Left lobe of liver (tissue), 2 donors: Measurements from ENCODE around the gene ESPN. TPM values are rescaled to one million over a fixed set of nuclear protein-coding genes. Genes with fewer than 3 reads are reported as not detected.

Experiments
- ATAC-seq: fragments of 200-7000 bp; cut with Tn5 transposase; one replicate; pipeline ENCODE4 v1.9.1; 2020; ENCODE audit warnings: mild to moderate bottlenecking, moderate library complexity
- DNase-seq: peaks from one replicate; pipeline ENCODE4 v3.0.0-alpha.2; 2020; ENCODE audit warnings: low spot score
- total RNA-seq: library from RNA; stranded (reverse); gene quantifications from one replicate; pipeline ENCODE4 v1.2.1, GENCODE V29; 2021
- donor health status: DM: no; HTN: no; CAD: no; lungs with moderate emphysema.
- donor health status: DM: no; HTN: yes; CAD: no.

The ESPN gene
- total RNA-seq, 1 donor from 2014 or later, result 172 TPM

DNA sequence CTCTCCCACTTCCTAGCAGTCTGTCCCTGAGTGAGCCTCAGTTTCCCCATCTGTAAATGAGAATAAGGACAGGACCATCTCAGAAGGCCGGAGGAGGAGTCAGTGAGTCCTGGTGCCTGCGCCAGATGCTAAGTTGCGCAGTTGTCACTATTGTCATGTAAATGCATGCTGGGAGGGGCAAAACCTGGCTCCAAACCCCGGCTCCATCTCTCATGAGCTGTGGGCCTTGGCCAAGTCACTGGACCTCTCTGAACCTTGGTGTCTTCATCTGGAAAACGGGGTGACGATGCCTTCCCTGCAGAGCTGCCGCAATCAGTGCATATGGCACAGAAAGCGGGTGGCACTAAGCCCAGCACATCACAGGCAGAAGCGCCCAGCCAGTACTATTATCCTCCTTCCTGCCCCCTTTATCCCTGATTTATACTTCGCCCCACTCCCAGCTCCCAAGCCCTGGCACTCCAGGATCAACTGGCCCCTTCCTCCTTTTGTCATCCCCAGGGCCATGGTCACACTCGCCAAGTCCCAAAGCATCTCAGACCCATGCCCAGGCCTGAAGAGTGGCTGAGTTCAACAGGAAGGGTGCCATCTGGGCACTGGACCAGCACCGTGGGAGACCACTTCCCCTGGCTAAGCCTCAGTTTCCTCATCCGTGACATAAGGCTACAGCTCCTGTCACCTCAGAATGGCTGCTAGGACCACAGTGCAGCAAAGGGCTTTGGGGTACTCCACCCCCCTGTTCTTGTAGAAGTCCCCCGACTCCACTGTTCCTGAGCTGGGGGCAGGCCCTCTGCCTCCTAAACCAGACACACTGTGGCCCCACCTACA is 71.2 kb downstream of the ESPN start:
- no peak for ATAC-seq
- no peak for DNase-seq

DNA sequence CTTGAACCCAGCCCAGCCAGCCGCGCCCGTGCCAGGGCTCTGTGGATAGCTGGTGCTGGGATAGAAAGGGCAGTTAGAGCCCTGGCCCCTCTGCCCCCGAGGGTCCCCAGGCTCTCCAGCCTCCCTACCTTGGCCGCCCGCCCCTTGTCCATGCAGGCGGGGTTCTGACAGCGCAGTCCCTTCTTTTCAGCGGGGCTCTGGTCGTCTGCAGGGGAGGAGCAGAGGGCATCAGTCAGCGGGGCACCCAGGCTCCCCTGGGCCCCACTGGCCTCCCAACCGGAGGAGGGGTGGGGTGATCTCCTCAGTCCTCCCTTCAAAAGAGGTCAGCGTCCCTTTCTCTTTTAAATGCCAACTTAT is 71.8 kb downstream of the ESPN start:
- DNase-seq, result no peak

DNA sequence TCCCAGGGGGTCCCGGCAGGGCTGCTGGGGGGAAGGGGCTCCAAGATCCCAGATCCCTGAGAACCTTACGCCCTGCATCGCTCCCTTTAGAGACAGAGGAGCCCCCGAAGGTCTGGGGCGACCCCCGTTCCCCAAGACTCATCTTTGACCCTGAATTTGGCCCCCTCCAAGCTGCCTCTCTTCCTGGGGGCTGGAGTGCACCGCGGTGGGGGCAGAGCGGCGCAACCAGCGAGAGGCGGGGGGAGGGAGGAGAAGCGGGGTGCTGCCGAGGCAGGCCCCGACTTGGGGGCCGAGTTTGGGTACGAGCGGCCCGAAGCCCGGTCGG is 72.3 kb downstream of the ESPN start:
- ATAC-seq, result no peak
- no peak for DNase-seq

More for the DNA sequence above, 71.8 kb downstream of the ESPN start:
- ATAC-seq, result no peak

GRCh38 chr1:6497215-6497866 is 72.8 kb downstream of the ESPN start:
- ATAC-seq (peak; percentile 72), DNase-seq (no peak)

DNA sequence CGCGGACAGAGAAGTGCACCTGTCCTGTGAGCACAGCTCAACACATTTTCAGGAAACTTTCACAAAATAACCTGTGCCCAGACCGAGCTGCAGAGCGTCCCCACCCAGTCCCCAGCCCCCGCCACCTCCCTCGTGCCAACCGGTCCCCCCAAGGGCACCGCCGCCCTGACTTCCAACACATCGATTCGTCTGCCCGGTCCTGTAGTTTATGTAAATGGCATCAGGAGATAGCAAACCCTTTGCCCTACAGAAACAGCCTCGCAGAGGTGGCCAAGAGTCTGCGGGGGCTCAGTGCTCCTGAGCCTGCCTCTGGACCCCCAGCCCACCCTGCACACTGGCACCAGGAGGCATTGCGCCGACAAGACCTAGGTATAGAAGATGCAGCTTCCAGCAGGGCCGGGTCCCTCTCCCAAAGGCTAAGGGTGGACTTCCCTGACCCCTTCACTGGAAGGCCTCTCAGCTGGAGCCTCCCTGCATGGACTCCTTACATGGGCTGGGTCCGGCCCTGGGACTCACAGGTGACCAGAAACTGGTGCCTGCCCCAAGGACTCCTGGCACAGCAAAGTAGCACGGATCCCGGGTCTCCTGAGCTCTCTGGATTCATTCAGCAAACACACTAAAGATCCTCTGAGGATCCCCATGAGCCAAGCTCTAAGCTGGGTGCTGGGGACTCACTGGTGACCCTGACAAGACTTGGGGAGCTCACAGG is 73.4 kb downstream of the ESPN start:
- DNase-seq (no peak), ATAC-seq (no peak)

- ATAC-seq, result no peak
- no peak for DNase-seq
These were observed 74.1 kb downstream of the ESPN start for GRCh38 chr1:6498576-6499111.

DNA sequence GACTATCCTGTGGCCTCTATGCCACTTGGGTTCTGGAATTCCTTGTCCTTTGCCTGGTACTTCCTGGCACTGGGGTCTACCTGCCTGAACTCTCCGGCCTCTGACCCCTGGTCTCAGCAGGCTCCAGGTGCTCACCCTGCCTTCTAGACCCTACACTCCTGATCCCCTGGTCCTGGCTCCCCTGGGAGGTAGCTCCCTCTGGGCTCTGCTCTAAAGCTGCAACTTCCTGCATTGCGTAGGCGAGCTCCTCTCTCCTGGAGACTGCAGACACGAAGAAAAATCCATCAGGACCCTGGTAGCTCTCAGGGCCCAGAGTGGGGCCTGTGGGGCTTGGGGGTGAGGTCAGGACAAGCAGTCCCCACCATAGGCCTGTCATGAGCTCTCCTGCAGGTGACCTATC is 74.7 kb downstream of the ESPN start:
- DNase-seq, result no peak
- ATAC-seq, result no peak

DNA sequence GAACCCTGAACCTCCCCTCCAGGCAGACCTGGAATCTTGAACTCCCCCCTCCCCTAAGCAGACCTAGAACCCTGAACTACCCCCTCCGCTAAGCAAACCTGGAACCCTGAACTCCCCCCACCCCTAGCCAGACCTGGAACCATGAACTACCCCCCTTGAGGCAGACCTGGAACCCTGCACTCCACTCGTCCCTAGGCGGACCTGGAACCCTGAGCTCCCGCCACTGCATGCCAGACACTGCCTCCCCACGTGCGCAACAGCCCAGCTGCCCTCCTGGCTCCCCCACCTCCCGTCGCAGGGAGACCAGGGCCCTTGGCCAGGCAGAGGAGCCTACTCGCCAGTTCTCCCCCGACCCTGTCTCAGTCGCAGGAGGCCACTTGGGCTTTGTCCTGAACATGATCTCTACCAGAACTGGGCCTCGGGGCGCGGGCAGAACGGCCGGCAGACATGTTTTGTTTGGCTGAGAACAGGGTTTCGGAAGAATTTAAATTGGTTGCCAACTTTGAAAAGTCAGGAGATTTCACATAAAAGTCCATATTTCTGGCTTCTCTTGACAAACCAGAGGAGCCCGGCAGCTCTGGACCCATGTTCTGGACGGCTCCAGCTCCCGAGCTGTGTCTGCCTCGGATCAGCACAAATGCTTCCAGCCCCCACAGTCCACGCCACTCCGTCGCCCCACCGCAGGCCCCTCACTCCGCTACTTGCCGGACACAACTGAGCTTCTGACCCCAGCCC is 76.1 kb downstream of the ESPN start:
- no peak for ATAC-seq
- no peak for DNase-seq

GRCh38 chr1:6501279-6501813 is 76.8 kb downstream of the ESPN start:
- ATAC-seq, result no peak
- no peak for DNase-seq

GRCh38 chr1:6502000-6502891 is 77.7 kb downstream of the ESPN start:
- ATAC-seq, result peak; percentile 37
- DNase-seq, result no peak

DNA sequence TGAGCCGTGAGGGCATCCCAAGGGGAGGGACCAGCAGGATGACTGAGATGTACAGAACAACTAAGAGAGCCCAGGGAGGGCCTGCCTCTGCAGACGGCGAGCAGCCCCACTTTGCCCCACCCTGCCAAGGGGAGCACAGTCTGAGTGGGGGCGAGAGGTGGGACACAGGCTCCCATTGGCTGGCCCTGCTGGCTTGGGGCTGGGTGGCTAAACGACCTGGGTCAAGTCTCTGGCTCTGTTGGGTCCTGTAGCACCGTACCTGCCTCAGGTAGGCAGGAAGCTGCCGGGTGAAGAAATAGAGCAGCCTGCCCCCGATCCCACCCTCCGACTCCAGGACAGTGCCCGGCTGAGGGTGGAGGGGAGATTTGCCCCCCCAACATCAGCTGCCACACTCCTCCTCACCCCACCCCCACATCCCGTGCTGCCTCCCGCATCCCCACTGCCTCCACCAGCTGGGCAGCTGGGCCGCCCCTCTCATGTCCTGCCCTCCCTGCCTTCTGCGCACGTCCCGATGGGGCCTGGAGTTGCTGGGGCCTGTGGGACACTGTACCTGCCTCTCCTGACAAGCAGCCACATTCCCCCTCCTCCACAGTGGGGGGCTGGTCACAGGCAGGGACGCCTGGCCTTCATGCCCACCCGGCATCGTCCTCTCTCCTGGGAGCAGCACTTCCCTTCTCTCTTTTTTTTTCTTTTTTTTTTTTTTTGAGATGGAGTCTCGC is 79.5 kb downstream of the ESPN start:
- DNase-seq (no peak), ATAC-seq (no peak)

DNA sequence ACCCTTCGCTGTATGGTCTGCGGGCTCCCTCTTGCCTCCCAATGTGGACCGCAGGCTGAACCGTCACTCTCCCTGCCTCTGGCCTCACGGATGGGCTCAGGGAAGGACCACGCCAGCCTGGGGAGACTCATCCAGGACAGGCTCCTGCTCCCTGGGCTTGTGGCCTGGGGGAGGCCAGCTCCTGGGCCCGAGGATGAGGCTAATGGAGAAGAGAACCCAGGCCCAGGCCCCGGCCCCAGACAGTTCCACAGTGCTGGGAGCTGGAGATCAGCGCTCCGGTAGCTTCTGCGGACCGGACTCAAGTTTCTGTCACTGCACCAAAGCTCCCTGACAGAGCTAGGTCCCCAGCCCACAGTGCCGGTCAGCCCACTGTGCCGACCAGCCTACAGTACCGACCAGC is 80.3 kb downstream of the ESPN start:
- no peak for DNase-seq
- ATAC-seq, result no peak

DNA sequence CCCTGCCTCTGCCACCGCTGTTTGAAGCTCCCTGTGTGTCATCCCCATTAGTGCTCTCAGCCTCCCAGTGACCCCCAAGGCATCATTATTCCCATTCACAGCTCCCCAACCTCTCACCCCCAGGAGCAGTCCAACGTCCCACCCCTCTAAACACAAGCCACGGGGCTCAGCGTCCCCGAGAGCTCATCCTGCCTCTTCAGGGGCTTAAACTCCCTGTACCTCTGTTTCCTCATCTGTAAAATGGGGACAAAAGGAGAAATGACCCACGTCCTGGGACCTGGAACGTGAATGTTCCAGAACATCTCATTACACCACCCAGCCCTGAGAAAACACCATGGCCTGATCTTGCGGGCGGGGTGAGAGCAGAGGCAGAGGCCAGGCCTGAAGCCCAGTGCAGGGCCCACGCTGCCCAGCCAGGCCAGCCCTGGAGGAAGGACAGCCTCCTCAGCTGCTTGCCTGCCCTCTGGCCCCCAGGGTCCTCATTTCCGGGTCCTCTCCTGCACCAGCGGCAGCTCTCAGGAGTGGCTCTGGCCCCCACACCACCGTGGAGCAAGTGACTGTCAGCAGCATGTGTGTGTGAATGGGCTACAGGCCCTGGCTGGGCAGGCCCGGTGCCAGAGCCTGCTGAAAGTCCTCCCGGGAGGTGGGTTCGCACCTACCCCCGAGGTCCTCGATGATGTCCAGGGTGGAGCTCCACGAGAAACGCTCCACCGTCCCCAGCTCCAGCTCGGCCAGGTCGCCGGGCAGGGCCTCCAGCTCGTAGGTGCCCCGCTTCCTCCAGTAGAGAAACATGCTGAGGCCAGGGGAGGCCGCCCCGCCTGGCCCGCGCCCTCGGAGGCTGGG is 81.0 kb downstream of the ESPN start:
- no peak for DNase-seq
- ATAC-seq, result no peak

GRCh38 chr1:6506210-6507036 is 81.8 kb downstream of the ESPN start:
- ATAC-seq (no peak), DNase-seq (no peak)

DNA sequence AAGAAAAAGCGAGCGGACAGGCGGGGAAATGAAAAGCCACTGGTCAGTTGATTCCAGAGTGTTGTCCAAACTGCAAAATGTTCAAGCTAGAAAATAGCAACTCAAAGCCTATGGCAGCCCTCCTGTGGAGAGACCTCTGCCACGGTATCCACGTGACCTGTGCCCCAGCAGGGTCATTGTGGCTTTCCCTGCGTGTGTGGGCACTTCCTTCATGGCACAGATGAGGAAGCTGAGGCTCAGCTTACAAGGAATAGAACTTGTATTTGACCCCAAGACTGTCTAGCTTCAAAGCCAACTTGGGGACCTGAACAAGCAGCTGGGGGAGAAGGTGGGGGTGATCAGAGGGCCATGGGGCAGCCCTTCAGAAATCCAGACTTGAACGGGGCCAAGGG is 82.5 kb downstream of the ESPN start:
- ATAC-seq (no peak), DNase-seq (no peak)

DNA sequence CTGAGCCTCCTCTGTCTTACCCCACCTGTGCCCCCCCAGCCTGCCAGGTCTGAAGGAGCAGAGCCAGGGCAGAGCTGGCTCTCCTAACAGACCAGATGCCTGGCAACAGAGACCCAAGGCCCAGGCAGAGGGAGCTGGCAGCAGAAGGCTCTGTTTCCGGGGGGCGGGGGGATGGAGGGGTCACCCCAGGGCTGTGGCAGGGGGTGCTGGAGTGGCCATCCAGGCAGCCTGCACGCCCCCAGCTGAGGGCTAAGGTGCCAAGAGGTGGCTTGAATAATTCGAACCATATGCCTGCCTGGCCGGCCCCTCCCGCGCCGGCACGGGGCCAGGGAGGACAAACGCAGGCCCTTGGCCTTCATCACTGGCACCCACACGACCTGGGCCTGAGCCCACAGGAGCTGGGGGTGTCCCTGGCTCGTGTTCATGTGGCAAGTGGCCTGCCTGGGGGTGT is 82.9 kb downstream of the ESPN start:
- DNase-seq (no peak), ATAC-seq (no peak)

GRCh38 chr1:6508154-6508815 is 83.7 kb downstream of the ESPN start:
- DNase-seq, result no peak
- ATAC-seq, result no peak
